Measurements from ENCODE around the gene KLLN. TPM values are rescaled to one million over a fixed set of nuclear protein-coding genes. Genes with fewer than 3 reads are reported as not detected.
"Not testable (repeated sequence)": the region's sequence is repeated elsewhere in the genome, so short reads cannot be mapped to it uniquely, and the experiment has no call there.

The KLLN gene
- total RNA-seq, 3 donors from 2014 or later: 0.60 to 1.1 (median 0.90) TPM

DNA sequence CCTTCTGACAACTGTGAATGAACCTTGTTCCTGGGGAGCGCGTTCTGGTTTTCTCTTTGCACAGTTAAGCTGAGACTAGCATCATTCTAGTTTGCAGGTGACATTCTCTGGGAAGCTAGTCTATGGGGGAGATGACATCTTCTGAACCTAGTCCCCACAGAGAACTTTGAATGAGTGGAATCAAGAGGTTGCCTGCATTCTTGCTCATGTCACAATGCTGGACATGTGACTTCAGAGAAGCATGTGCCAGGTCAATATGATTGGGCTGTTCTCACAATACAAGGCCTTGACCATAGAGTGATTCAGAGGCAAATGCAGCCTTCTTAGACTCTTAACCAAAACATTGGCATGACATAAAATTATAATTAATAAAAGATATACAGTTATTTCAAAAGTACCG, 22.1 kb downstream of the KLLN start:
- Histone ChIP-seq H3K9me3 (no peaks in the 10 kb centered on the region), H3K36me3 (ENCODE audit: low read depth) (no peaks in the 10 kb centered on the region), H3K4me1 (ENCODE audit: low read depth) (peaks cover 12% of the 10 kb centered on the region), H3K4me3 (no peak overlapping the region)
- TF ChIP-seq, protein P1, sequence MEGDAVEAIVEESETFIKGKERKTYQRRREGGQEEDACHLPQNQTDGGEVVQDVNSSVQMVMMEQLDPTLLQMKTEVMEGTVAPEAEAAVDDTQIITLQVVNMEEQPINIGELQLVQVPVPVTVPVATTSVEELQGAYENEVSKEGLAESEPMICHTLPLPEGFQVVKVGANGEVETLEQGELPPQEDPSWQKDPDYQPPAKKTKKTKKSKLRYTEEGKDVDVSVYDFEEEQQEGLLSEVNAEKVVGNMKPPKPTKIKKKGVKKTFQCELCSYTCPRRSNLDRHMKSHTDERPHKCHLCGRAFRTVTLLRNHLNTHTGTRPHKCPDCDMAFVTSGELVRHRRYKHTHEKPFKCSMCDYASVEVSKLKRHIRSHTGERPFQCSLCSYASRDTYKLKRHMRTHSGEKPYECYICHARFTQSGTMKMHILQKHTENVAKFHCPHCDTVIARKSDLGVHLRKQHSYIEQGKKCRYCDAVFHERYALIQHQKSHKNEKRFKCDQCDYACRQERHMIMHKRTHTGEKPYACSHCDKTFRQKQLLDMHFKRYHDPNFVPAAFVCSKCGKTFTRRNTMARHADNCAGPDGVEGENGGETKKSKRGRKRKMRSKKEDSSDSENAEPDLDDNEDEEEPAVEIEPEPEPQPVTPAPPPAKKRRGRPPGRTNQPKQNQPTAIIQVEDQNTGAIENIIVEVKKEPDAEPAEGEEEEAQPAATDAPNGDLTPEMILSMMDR (IDR thresholded peaks at IDR 0.05): no peak
- intact Hi-C loops (cut with DNase I, micrococcal nuclease): loop anchor here (10.0 kb wide), 1 partner anchor 714 kb away; no protein-coding TSS in a partner anchor
- no peak for DNase-seq
- peak; percentile 19 for ATAC-seq

- ATAC-seq (no peak), DNase-seq (no peak)
- Histone ChIP-seq H3K4me3 (no peak overlapping the region), H3K36me3 (ENCODE audit: low read depth) (no peaks in the 10 kb centered on the region), H3K4me1 (ENCODE audit: low read depth) (peaks cover 5% of the 10 kb centered on the region), H3K9me3 (no peaks in the 10 kb centered on the region)
- TF ChIP-seq, protein P1 (IDR thresholded peaks at IDR 0.05): no peak
- intact Hi-C loops (cut with DNase I, micrococcal nuclease): no loop called here
Observed at GRCh38 chr10:87838650-87839049, 24.7 kb downstream of the KLLN start.

DNA sequence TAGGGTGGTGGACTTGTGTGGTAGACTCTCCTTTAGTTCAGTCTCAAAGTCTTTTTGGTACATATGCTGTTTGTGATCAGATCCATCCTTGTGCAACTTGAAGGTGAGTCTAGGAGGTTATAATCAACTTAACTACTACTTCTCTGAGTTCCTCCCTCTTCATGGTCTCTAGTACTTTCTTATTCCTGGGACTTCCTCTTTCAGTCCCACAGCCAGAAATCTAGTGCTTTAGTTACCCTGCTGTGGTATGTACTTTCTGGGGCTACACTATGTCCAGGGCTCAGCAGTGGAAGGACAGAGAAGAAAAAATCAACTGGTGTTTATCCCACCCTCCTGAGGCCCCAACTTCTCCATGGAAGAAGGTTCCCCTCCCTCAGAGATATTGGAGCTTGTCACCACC, 25.9 kb downstream of the KLLN start:
- Histone ChIP-seq H3K36me3 (ENCODE audit: low read depth) (no peaks in the 10 kb centered on the region), H3K9me3 (no peaks in the 10 kb centered on the region), H3K4me3 (no peak overlapping the region), H3K4me1 (ENCODE audit: low read depth) (no peaks in the 10 kb centered on the region)
- intact Hi-C loops (cut with DNase I, micrococcal nuclease): no loop called here
- DNase-seq: no peak
- TF ChIP-seq, protein P1 (IDR thresholded peaks at IDR 0.05): no peak
- no peak for ATAC-seq

DNA sequence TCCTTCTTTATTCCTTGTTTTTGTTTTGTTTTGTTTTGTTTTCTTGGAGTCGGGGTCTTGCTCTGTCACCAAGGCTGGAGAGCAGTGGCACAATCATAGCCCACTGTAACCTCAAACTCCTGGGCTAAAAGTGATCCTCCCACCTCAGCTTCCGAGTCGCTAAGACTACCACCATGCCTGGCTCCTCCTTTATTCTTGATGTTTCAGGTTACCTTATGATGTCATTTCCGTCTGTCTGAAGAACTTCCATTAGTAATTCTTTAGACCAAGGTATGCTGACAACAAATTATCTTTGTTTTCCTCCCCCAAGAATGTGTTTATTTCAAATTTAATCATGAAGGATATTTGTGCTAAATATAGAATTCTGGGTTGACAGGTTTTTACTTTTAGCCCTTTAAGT, 27.2 kb downstream of the KLLN start:
- DNase-seq (no peak), ATAC-seq (no peak)
- Histone ChIP-seq H3K9me3 (no peaks in the 10 kb centered on the region), H3K4me3 (no peak overlapping the region), H3K36me3 (ENCODE audit: low read depth) (no peaks in the 10 kb centered on the region), H3K4me1 (ENCODE audit: low read depth) (no peaks in the 10 kb centered on the region)
- intact Hi-C loops (cut with DNase I, micrococcal nuclease): no loop called here
- TF ChIP-seq, protein P1 (IDR thresholded peaks at IDR 0.05): no peak

- intact Hi-C loops (cut with DNase I, micrococcal nuclease): no loop called here
- DNase-seq (no peak), ATAC-seq (no peak)
- no peaks in the 10 kb centered on the region for H3K9me3 ChIP-seq
- H3K36me3 ChIP-seq (ENCODE audit: low read depth): no peaks in the 10 kb centered on the region
- H3K4me1 ChIP-seq (ENCODE audit: low read depth): no peaks in the 10 kb centered on the region
- no peak overlapping the region for H3K4me3 ChIP-seq
- TF ChIP-seq, protein P1 (IDR thresholded peaks at IDR 0.05): no peak
Observed at GRCh38 chr10:87829986-87830729, 33.2 kb downstream of the KLLN start.

- H3K9me3 ChIP-seq; H3K4me3 ChIP-seq; DNase-seq; ATAC-seq; intact Hi-C loops (cut with DNase I, micrococcal nuclease); H3K4me1 ChIP-seq (ENCODE audit: low read depth); H3K36me3 ChIP-seq (ENCODE audit: low read depth): not testable (repeated sequence)
Observed at GRCh38 chr10:87829051-87829450, 34.3 kb downstream of the KLLN start.

Measured in mucosa of descending colon (tissue), 3 donors.